ENCODE measurements around the gene MBOAT2.

DNA sequence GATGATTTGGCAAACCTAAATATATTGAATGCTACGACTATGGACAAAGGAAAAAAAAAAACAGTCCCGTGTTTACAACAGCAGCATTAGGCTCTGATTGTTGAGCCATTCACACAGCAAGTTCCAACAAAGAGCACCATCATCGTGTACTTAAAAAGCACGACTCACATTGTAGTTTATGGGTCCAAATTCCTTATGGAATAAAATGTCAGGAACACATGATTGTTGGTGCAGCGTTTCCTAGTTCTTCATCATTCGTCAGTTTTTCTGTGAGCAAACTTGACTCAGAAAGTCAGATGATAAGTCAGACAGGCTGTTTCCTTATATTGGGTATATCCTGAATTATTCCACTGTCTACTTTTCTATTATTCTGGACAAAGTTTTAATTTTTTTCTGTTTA lies 156.1 kb downstream of the MBOAT2 start:
- TF ChIP-seq, protein P1, sequence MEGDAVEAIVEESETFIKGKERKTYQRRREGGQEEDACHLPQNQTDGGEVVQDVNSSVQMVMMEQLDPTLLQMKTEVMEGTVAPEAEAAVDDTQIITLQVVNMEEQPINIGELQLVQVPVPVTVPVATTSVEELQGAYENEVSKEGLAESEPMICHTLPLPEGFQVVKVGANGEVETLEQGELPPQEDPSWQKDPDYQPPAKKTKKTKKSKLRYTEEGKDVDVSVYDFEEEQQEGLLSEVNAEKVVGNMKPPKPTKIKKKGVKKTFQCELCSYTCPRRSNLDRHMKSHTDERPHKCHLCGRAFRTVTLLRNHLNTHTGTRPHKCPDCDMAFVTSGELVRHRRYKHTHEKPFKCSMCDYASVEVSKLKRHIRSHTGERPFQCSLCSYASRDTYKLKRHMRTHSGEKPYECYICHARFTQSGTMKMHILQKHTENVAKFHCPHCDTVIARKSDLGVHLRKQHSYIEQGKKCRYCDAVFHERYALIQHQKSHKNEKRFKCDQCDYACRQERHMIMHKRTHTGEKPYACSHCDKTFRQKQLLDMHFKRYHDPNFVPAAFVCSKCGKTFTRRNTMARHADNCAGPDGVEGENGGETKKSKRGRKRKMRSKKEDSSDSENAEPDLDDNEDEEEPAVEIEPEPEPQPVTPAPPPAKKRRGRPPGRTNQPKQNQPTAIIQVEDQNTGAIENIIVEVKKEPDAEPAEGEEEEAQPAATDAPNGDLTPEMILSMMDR (conservative IDR thresholded peaks at IDR 0.05; ENCODE audit: low read depth, low read length): no peak
- TF ChIP-seq EZH2 (IDR thresholded peaks at IDR 0.05; ENCODE audit: low read length, unreplicated experiment): no peak
